GM21360 (cell line): ENCODE results near the gene SGCA.
A peak's percentile ranks its signal among the peaks of the same experiment; 100 is the strongest.

Source experiments
- ATAC-seq: cut with Tn5 transposase; IDR thresholded peaks from one replicate; pipeline ENCODE4 v1.9.1; 2021; ENCODE audit warnings: mild to moderate bottlenecking, moderate library complexity; ENCODE audit not compliant: unreplicated experiment

The SGCA gene

DNA sequence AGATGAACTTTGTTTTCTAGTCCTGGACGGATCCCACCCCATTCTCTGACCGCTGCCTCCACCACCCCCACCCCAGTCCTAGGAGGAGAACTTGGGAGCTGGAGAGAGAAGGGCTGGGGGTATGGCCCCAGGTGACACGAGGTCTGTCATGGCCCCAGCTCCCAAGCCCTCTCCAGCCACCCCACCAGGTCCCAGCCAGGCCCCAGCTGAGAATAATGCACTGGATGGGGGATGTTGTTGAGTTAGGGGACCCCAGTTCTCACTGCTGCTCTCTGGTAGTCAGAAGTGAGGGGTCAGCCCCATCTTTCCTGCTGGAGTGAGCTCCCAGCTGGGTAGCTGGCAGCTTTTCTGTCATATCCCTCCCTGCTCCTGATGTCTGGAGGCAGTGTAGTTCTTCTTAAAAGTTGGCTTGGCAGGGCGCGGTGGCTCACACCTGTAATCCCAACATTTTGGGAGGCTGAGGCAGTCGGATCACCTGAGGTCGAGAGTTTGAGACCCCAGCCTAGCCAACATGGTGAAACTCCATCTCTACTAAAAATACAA, 40.2 kb downstream of the SGCA start:
- no peak for ATAC-seq

DNA sequence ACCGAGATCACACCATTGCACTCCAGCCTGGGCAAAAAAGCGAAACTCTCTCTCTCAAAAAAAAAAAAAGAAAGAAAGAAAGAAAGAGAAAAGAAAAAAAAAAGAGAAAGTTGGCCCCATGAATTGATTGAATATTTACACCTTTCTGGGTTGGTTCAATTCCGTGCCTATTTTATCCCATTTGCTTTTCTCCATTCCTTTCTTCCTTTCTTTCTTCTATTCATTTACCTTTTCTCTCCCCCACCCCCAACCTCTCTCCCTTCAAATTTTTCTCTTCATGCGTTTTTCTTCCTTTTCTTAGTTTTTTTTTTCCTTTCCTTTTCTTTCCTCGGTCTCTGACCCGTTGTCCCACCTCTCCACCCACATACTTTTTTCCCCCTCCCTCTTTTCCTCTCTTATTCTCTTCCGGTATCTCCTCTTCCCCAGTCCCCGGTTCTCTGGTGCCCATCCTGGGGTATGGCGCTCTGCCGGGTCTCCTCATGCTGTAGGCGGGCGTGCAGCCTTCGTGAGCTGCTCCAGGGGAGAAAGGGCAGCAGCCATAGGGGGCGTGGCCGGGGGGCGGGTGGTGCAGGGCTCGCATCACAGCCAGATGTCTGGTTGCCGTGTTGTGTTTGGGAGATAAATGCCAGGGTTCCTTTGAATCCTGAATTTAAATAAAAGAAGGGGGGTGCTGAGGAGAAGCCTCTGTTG, 40.9 kb downstream of the SGCA start:
- ATAC-seq: no peak

DNA sequence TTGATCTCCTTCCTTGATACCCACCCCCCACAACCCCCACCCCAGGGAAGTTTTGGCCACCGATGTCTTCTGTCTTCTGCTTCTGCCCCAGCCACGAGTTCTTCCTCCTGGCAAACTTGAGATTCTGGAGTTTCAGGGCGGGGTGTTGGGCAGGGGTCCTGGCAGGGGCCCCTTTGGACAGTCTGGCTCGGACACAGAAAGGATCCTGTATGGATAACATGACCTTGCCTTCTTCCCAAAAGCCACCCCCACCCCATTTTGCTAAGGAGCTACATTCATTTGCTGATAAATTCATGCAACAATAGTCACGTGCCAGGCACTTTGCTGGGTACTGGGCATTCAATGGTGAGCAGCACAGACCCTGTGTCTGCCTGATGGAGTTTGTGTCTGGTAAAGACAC, 41.5 kb downstream of the SGCA start:
- ATAC-seq: no peak

DNA sequence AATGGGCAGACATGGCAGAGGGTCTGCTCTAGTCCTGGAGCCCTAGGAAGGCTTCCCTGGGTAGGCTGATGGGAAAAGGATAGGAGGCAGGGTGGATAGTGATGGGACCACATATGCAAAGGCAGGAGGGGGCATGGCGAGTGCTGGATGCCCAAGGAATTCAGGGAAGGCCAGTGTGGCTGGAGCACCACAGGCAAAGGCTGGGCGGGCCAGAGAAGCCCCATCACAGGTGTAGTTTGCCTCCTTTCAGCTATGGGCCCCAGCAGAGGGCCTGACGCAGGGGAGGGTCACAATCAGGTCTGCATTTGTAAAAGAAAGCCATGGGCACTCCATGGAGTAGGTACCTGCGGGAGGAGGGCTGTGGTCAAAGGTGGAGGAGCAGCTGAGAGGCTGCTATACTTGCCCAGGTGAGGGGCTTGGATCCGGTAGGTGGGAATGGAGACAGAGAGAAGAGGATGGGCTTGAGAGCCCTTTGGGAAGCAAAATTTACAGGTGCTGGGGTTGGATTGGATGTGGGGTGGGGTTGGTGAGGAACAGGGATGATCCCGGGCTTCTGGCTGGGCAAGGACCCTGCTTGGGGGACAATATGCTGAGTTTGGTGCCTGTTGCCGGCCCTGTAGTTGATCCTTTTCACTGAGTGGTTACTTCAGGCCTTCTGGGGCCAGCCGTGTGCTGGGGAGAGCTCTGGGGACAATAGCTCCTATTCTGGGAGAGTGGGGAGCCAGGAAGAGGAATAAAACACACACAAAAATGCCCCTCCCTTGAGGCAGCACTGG, 42.2 kb downstream of the SGCA start:
- ATAC-seq: no peak

DNA sequence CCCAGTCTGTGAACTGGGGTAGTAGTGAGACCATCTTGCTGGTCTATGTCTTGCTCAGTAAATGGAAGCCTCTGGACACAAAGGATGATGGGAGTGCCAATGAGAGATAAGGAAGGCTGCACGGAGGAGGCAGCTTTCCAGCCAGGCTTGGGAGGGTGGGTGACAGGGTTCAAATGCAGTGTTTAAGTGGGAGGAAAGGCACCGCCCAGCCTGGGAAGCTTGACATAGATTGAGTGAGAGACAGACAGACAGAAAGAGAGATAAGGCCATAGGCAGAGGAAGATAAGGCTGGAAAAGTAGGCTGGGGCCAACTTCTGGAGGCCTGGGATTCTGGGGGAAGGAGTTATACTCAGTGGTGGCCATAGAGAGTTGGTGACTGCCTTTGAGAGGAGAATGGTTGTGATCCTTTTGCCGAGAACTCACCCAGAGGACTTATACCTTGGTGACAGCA, 42.8 kb downstream of the SGCA start:
- no peak for ATAC-seq

DNA sequence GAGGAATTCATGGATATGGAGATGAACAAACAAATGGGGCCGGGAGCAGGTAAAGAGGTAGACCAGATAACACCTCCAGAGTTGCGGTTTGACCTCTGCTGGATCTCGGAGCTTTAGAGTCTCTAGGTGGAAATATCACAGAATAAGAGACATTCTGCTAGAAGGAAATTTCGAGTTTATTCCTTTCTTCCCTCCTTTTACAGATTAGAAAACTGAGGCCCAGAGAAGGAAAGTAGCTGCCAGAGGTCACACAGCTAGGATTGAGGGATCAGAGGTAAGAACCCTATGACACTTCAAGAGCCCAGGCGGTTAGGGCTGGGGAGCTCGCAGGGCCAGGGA, 43.3 kb downstream of the SGCA start:
- no peak for ATAC-seq

DNA sequence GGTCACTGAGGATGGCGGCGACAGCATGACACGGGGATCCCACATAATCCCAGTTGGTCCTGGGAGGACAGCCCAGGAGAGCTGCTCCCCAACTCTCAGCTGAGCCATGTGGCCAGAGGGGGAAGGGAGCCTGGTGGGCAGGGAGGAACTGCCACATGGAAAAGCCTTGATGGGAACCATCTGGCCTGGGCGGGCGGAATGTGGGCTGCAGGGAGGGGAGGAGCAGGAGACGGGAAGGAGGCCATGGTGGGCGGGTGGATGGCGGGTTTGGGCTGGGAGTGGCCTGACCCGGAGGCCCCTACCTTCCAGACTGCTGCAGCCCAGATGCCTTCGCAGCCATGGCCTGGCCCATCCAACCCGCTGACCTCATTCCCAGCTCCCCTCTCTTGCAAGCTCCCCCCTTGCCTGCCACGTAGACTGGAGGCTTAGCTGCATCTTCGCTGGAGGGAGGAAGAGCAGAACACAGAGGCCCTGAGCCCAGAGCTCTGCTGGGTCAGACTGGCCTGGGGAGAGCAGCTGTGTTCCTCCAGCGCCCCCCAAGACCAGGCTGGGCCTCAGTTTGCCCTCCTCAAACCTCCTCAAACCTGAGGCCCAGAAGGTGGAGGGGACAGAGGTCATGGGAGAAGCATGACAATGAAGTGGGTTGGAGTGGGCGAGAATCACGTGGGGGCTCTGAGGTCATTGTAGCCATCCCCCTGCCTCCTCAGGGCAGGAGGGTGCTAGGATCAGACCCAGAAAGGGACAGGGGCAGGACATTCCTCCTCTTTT, 43.9 kb downstream of the SGCA start:
- ATAC-seq: no peak

DNA sequence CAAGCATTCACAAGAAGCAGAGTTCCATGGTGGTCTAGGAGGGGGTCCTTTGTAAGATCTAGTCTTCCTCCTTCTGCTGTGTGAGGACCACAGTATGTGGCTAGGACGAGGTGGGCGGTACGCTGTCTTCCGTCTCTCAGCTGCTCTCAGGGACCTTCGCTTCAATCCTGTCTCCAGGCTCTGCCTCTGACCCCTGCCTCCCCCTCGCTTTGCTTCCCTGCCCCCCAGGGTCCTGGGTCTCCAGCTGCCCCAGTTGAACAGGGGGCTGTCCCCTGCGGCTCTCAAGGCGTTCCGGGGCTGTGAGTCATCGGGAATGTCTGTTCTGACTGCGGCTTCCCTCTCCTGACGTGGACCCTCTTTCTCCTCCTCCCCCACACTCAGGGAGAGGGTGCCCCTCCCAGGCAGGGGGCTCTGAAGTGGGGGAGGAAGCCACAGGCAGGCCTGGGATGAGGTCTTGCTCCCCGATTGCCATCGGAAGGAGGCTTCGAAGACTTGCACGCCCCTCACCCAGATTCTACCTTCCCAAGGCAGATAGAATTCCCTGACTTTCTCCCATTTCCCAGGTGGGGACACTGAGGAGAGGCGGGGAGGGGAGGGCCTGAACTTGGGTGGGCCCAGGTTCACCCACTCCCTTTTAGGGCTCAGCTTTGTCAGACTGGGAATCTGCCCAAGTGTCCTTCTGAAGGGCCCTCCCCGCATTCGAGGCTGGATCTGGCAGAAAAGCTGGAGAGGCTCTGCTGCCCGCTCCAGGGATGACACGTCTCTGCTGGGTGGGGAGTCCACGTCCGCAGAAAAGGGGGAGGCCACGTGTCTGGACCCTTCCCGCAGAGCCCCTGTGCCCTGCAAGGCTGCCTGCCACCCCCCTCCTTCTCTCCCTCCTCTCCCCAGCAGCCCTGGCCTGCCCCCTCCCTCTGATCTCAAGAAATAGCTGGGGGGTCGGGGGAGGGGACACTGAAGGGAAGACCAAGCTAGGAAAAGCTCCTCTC, 44.7 kb downstream of the SGCA start:
- ATAC-seq: no peak

DNA sequence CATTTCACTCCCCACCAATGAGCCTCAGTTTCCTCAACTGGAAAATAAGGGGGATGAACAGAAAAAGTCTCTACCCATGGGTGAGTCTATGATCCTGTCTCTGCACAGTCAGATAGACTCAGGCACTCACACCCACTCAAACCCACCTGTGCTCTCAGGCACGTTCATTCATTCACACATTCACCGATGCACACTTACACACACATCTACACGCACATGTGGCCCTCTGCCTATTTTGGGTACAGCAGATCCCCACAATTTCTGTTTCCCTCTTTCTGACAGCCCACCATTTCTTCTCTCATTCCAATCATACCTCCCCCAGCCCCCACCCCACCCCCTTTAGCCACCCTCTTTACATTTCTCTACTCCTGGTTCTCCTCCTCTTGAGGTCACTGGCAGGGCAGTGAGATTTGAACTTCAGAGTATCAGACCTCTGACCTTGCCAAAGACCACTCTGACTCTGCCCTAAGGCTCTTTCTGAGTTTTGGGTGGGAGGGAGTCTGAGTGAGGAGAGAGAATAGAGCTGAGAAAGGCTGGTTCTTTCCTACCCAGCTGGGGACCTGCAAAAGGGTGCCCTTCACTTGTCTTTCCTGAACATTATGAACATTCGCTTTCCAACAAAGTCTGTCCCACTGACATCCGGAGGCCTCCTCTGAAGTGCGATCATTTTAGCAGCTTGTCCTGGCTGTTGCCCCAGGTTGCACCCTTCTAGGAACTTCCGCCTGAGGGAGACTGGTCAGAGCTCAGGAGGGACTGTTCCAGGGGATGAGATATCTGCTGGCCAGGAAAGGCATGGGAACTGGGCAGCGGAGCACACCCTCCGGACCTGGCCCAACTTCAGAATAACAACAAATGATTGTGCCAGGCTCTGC, 45.7 kb downstream of the SGCA start:
- no peak for ATAC-seq

DNA sequence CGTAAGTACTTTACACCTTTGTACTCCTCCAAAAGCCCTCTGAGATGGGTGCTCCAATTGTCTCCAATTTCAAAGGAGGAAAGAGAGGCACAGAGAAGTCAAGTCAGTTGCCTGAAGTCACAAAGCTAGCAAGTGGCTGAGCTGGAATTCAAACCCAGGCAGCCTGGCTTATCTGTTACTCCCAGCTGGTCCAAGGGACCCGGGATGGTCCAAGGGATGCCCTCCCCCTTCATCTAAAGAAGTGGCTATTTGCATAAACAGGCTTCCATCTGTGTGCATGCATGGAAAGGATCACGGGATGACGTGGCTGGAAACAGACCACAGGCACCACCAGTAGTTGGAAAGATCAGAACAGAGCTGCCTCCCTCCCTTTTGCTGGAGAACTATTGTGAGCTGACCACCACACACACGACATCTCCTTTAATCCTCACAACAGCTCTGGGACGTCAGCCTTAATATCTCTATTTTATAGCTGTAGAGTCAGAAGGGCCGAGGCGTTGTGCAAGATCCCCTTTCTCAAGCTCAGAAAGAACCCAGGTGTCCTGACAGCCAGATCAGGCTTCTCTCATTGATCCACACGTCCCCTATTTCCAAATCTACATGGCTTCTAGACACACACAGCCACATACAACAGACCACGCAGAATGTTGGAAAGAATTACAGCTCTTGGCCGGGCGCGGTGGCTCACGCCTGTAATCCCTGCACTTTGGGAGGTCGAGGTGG, 46.5 kb downstream of the SGCA start:
- ATAC-seq: no peak

DNA sequence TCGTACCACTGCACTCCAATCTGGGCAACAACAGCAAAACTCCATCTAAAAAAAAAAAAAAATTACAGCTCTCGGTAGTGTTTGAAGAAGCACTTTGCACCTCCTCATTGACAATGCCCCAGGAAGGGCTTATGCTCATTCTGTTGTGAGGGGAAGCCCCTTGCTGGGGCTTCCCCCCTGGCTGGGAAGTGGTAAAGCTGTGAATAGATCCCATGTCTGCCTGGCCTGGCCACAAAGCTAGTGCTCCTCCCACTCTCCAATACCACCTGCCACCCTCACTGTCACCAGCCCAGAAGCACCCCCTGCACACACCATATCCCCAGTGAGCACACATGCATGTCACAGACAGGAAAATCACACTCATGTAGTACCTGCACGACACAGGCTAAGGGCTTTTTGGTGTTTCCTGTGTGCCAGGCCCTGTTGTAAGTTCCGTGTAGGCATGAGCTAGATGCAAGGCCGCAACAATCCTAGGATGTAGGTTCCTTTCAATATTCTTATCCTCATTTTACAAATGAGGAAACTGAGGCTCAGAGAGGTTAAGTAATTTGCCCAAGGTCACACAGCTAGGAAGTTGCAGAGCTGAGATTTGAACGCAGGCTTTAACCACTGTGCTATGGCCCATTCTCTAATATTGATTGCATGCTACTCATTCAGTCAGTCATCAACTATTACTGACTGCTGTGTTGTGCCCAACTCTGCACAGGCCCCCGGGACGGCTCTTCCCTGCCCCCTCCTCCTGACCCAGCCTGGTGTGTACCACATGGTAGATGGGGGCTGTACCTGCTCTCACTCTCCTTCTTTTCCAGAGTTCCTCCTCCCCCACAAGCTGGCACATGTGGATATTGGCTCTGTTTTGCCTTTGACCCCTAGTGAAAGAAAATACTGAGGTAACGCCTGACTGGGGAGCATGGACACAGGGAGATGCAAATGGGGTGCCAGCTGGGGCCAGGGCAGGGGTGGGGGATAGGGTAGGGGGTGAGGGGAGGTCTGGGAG, 47.5 kb downstream of the SGCA start:
- peak; percentile 70 for ATAC-seq

DNA sequence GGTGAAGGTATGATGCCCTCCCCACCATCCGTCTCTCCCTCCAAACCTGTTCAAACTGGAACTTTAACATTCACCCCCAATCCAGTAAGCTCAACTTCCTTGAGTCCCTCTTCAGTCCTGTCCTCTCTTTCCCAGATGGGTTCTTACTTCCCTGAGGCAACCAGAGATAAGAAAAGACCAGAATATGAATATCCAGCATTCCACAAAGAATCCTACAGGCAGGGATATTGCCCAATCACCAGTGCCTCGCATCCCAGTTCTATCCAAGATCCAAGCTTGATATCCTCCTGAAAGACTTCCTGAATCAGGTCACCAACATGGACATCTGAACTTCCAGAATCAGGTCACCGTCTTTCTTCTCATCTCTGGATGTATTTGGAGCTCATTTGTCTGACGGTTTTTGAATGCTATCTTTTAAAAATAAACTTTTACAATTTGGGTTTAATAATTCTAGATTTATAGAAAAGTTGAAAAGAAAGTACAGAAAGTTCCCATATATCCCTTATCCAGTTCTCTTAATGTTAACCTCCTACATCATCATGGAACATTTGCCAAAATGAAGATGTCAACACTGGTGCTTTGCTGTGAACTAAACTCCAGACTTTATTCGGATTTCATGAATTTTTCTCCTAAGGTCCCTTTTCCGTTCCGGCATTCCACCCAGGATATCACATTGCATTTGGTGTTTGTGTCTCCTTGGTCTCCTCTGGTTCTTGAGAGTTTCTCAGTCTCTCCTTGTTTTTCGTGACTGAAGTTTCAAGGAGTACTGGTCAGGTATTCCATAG, 49.4 kb downstream of the SGCA start:
- ATAC-seq: no peak

DNA sequence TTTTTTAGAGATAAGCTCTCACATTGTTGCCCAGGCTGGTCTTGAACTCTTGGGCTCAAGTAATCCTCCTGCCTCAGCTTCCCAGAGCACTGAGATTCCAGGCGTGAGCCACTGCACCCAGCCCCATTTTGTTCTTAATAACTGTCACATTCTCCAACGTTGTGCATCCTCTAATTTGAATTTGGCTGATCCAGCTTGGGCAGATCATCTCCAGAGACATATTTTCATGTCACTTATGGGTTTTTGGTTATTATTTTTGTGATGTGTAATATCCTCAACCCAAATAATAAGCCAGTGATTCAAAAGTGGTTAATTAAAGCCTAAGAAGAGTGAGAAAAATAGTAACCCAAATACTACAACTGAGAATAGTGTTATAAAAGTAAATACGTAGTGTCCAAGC, 51.8 kb downstream of the SGCA start:
- ATAC-seq: no peak

DNA sequence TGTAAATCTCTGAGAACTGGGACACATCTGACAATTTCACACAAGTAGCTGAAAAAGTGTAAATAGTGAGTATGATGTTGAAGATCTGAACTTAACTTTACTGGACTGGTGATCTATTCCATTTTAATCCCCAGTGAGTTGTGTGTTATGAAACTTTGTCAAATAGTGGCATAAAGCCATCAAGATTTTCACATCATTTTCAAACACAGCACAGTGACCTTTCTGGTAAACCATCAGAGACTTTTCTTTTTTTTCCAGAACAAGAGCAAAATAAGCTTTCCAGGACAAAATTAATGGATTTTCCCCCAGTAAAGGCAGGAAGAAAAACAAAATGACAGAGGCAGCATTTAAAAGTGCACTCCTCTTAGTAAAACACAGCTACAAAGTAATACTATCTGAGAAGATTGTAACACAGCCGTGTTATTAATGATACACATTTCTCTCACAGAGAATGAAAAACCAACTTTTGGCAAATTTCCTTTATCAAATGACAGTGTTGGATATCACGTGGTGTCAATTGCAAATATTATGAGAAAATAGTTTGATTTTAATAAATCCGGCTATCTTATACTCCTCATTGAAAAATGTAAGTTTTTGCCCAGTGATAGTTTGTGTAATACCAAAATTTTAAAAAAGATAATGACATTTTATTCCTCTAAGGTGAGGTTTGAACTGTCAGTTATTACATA, 52.4 kb downstream of the SGCA start:
- no peak for ATAC-seq

DNA sequence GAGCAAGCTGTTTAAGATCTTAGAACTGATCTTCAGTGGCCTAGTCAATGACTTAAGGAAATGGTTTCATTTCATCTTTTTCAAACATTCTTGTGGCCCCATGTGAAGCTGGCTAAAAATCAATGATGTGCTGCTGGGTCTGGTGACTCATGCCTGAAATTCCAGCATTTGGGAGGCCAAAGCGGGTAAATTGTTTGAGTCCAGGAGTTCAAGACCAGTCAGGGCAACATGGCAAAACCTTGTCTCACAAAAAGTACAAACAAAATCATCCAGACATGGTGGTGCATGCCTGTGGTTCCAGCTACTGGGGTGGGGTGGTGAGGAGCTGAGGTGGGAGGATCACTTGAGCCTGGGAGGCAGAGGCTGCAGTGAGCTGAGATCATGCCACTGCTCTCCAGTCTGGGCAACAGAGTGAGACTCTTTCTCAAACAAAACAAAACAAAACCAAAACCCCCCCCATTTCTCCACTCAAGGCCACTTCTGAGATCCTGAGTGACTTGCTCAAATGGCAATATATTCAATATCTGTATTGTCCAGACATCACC, 53.0 kb downstream of the SGCA start:
- no peak for ATAC-seq

DNA sequence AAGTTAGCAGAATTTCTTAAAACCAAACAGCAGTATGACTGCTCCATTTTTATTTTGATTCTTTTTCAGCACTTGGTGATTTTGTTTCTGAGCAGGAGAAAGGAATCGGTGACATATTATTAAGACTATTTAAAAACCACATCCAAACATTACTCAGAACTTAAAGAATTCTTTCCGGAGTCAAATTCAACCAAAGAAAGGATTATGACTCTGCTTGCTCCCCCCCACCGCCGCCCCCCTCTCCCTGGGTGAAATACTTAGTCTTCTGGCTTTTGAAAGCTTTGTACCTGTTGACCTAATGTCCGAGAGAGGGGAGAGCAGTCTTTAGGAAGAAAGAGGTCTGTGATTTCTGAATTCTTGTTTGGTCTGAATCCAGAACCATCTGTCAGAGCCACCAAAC, 53.5 kb downstream of the SGCA start:
- ATAC-seq: no peak
